ENCODE measurements around the gene PMS2. TPM values are rescaled to one million over a fixed set of nuclear protein-coding genes. Genes with fewer than 3 reads are reported as not detected.
"Not testable (repeated sequence)": the region's sequence is repeated elsewhere in the genome, so short reads cannot be mapped to it uniquely, and the experiment has no call there.

PMS2 gene
- total RNA-seq, 1 donor from 2014 or later: 17.0 TPM

GRCh38 chr7:5997210-5997808 is 11.5 kb downstream of the PMS2 start:
- TF ChIP-seq CTCF (IDR thresholded peaks at IDR 0.05): peak; percentile 87
- Mint-ChIP-seq H3K27me3 (ENCODE audit: low read depth) (no peaks in the 10 kb centered on the region), H3K4me1 (ENCODE audit: low read depth) (peaks cover 7% of the 10 kb centered on the region), H3K27ac (ENCODE audit: unreplicated experiment) (peak overlapping the region; percentile 69), H3K4me3 (ENCODE audit: unreplicated experiment) (no peak overlapping the region), H3K9me3 (ENCODE audit: low read depth) (no peaks in the 10 kb centered on the region), H3K36me3 (ENCODE audit: low read depth) (peaks cover 9% of the 10 kb centered on the region)
- DNase-seq (ENCODE audit: low spot score): no peak

GRCh38 chr7:5987061-5987460 is 21.8 kb downstream of the PMS2 start:
- not testable (repeated sequence) for H3K9me3 Mint-ChIP-seq (ENCODE audit: low read depth); H3K27ac Mint-ChIP-seq (ENCODE audit: unreplicated experiment); H3K4me1 Mint-ChIP-seq (ENCODE audit: low read depth); DNase-seq (ENCODE audit: low spot score); H3K27me3 Mint-ChIP-seq (ENCODE audit: low read depth); H3K4me3 Mint-ChIP-seq (ENCODE audit: unreplicated experiment)
- H3K36me3 Mint-ChIP-seq (ENCODE audit: low read depth): peaks cover 18% of the 10 kb centered on the region

GRCh38 chr7:5979680-5980314 is 29.1 kb downstream of the PMS2 start:
- not testable (repeated sequence) for DNase-seq (ENCODE audit: low spot score); H3K4me3 Mint-ChIP-seq (ENCODE audit: unreplicated experiment); H3K9me3 Mint-ChIP-seq (ENCODE audit: low read depth); H3K4me1 Mint-ChIP-seq (ENCODE audit: low read depth); H3K27me3 Mint-ChIP-seq (ENCODE audit: low read depth)
- H3K27ac Mint-ChIP-seq (ENCODE audit: unreplicated experiment): peak overlapping the region; percentile 49
- peaks cover 13% of the 10 kb centered on the region for H3K36me3 Mint-ChIP-seq (ENCODE audit: low read depth)

- H3K9me3 Mint-ChIP-seq (ENCODE audit: low read depth); H3K4me3 Mint-ChIP-seq (ENCODE audit: unreplicated experiment); DNase-seq (ENCODE audit: low spot score); H3K36me3 Mint-ChIP-seq (ENCODE audit: low read depth); H3K27me3 Mint-ChIP-seq (ENCODE audit: low read depth); H3K4me1 Mint-ChIP-seq (ENCODE audit: low read depth); H3K27ac Mint-ChIP-seq (ENCODE audit: unreplicated experiment): not testable (repeated sequence)
Observed at GRCh38 chr7:5973580-5973979, 35.3 kb downstream of the PMS2 start.

GRCh38 chr7:5970347-5970911 is 38.4 kb downstream of the PMS2 start, which contains the start of gene RSPH10B:
RSPH10B (minus strand) TSS chr7:5970689; CDS start chr7:5967116, 3,573 bp downstream.
- not testable (repeated sequence) for DNase-seq (ENCODE audit: low spot score); H3K9me3 Mint-ChIP-seq (ENCODE audit: low read depth); H3K27ac Mint-ChIP-seq (ENCODE audit: unreplicated experiment); H3K4me1 Mint-ChIP-seq (ENCODE audit: low read depth); H3K27me3 Mint-ChIP-seq (ENCODE audit: low read depth); H3K36me3 Mint-ChIP-seq (ENCODE audit: low read depth); H3K4me3 Mint-ChIP-seq (ENCODE audit: unreplicated experiment)

GRCh38 chr7:5963810-5964209 is 45.0 kb downstream of the PMS2 start:
- H3K4me1 Mint-ChIP-seq (ENCODE audit: low read depth); H3K27me3 Mint-ChIP-seq (ENCODE audit: low read depth); H3K27ac Mint-ChIP-seq (ENCODE audit: unreplicated experiment); H3K4me3 Mint-ChIP-seq (ENCODE audit: unreplicated experiment); DNase-seq (ENCODE audit: low spot score); H3K9me3 Mint-ChIP-seq (ENCODE audit: low read depth); H3K36me3 Mint-ChIP-seq (ENCODE audit: low read depth): not testable (repeated sequence)

- not testable (repeated sequence) for H3K4me1 Mint-ChIP-seq (ENCODE audit: low read depth); H3K36me3 Mint-ChIP-seq (ENCODE audit: low read depth)
Observed at GRCh38 chr7:5963205-5963604, 45.6 kb downstream of the PMS2 start.

GRCh38 chr7:5934945-5935450 is 73.9 kb downstream of the PMS2 start:
- not testable (repeated sequence) for DNase-seq (ENCODE audit: low spot score); H3K9me3 Mint-ChIP-seq (ENCODE audit: low read depth); H3K27me3 Mint-ChIP-seq (ENCODE audit: low read depth); H3K4me3 Mint-ChIP-seq (ENCODE audit: unreplicated experiment); H3K27ac Mint-ChIP-seq (ENCODE audit: unreplicated experiment); H3K36me3 Mint-ChIP-seq (ENCODE audit: low read depth); H3K4me1 Mint-ChIP-seq (ENCODE audit: low read depth)

More at GRCh38 chr7:5963205-5963604, 45.6 kb downstream of the PMS2 start:
- not testable (repeated sequence) for H3K27me3 Mint-ChIP-seq (ENCODE audit: low read depth); H3K4me3 Mint-ChIP-seq (ENCODE audit: unreplicated experiment); DNase-seq (ENCODE audit: low spot score); H3K9me3 Mint-ChIP-seq (ENCODE audit: low read depth); H3K27ac Mint-ChIP-seq (ENCODE audit: unreplicated experiment)

GRCh38 chr7:5931905-5932644 is 76.8 kb downstream of the PMS2 start:
- H3K9me3 Mint-ChIP-seq (ENCODE audit: low read depth); H3K27me3 Mint-ChIP-seq (ENCODE audit: low read depth); H3K4me3 Mint-ChIP-seq (ENCODE audit: unreplicated experiment); H3K36me3 Mint-ChIP-seq (ENCODE audit: low read depth); DNase-seq (ENCODE audit: low spot score); H3K4me1 Mint-ChIP-seq (ENCODE audit: low read depth): not testable (repeated sequence)
- peak overlapping the region; percentile 36 for H3K27ac Mint-ChIP-seq (ENCODE audit: unreplicated experiment)

GRCh38 chr7:5931250-5931649 is 77.6 kb downstream of the PMS2 start:
- H3K4me1 Mint-ChIP-seq (ENCODE audit: low read depth); H3K9me3 Mint-ChIP-seq (ENCODE audit: low read depth); H3K36me3 Mint-ChIP-seq (ENCODE audit: low read depth); H3K27me3 Mint-ChIP-seq (ENCODE audit: low read depth); H3K4me3 Mint-ChIP-seq (ENCODE audit: unreplicated experiment); DNase-seq (ENCODE audit: low spot score): not testable (repeated sequence)
- peak overlapping the region; percentile 69 for H3K27ac Mint-ChIP-seq (ENCODE audit: unreplicated experiment)

GRCh38 chr7:5930290-5930689 is 78.6 kb downstream of the PMS2 start:
- not testable (repeated sequence) for H3K4me1 Mint-ChIP-seq (ENCODE audit: low read depth); H3K9me3 Mint-ChIP-seq (ENCODE audit: low read depth); H3K27me3 Mint-ChIP-seq (ENCODE audit: low read depth); H3K27ac Mint-ChIP-seq (ENCODE audit: unreplicated experiment); H3K4me3 Mint-ChIP-seq (ENCODE audit: unreplicated experiment); H3K36me3 Mint-ChIP-seq (ENCODE audit: low read depth); DNase-seq (ENCODE audit: low spot score)
